Activated CD4-positive, alpha-beta T cell treated with anti-CD3 and anti-CD28 coated beads, Interleukin-10, Interleukin-2, amounts not matched to agents 100 ng/mL and 50 ng/mL, durations not matched to agents 16 hours and 8 hours (primary cell): Measurements from ENCODE around the gene CXCR6.

ENCODE experiments used
- DNase-seq: peaks from one replicate; pipeline ENCODE4 v3.0.0-alpha.2; 2020

Gene CXCR6

GRCh38 chr3:45949432-45949831 lies 6.2 kb downstream of the CXCR6 start:
- no peak for DNase-seq

GRCh38 chr3:45950131-45950530 lies 6.9 kb downstream of the CXCR6 start:
- DNase-seq, result no peak

GRCh38 chr3:45950686-45951600 lies 7.7 kb downstream of the CXCR6 start:
- DNase-seq, result peak; percentile 75

GRCh38 chr3:45951946-45952345 lies 8.7 kb downstream of the CXCR6 start:
- no peak for DNase-seq

GRCh38 chr3:45952456-45952855 lies 9.2 kb downstream of the CXCR6 start:
- DNase-seq, result no peak

GRCh38 chr3:45953536-45953935 lies 10.3 kb downstream of the CXCR6 start:
- no peak for DNase-seq

- no peak for DNase-seq
Measured at GRCh38 chr3:45954306-45954705, 11.0 kb downstream of the CXCR6 start.

GRCh38 chr3:45955017-45955647 lies 11.9 kb downstream of the CXCR6 start:
- DNase-seq, result no peak

- DNase-seq, result no peak
Measured at GRCh38 chr3:45955706-45956105, 12.4 kb downstream of the CXCR6 start.

- DNase-seq, result no peak
Measured at GRCh38 chr3:45957586-45957985, 14.3 kb downstream of the CXCR6 start.

GRCh38 chr3:45958321-45958791 lies 15.1 kb downstream of the CXCR6 start:
- no peak for DNase-seq

- no peak for DNase-seq
Measured at GRCh38 chr3:45959201-45959600, 15.9 kb downstream of the CXCR6 start.

- no peak for DNase-seq
Measured at GRCh38 chr3:45960289-45960688, 17.0 kb downstream of the CXCR6 start.

- DNase-seq, result peak; percentile 71
Measured at GRCh38 chr3:45962033-45962432, 18.8 kb downstream of the CXCR6 start.

GRCh38 chr3:45964139-45964538 lies 20.9 kb downstream of the CXCR6 start:
- peak; percentile 91 for DNase-seq

GRCh38 chr3:45965253-45965652 lies 22.0 kb downstream of the CXCR6 start:
- peak; percentile 67 for DNase-seq

- DNase-seq, result peak; percentile 47
Measured at GRCh38 chr3:45965653-45966052, 22.4 kb downstream of the CXCR6 start.

GRCh38 chr3:45966371-45966791 lies 23.1 kb downstream of the CXCR6 start:
- DNase-seq, result no peak

GRCh38 chr3:45966950-45967640 lies 23.8 kb downstream of the CXCR6 start:
- DNase-seq, result no peak

- DNase-seq, result no peak
Measured at GRCh38 chr3:45967724-45968123, 24.5 kb downstream of the CXCR6 start.

GRCh38 chr3:45968149-45968548 lies 24.9 kb downstream of the CXCR6 start:
- no peak for DNase-seq

- no peak for DNase-seq
Measured at GRCh38 chr3:45968706-45969105, 25.4 kb downstream of the CXCR6 start.

GRCh38 chr3:45969116-45969515 lies 25.9 kb downstream of the CXCR6 start:
- DNase-seq, result no peak

- no peak for DNase-seq
Measured at GRCh38 chr3:45969953-45970352, 26.7 kb downstream of the CXCR6 start.
